ENCODE data around the gene DDIAS. TPM values are rescaled to one million over a fixed set of nuclear protein-coding genes. Genes with fewer than 3 reads are reported as not detected.

Gene DDIAS
- total and polyA plus RNA-seq, 2 donors (not counting 3 experiments of a cell fraction or from before 2014, with no cell fraction given) = 4.5 to 9.2 TPM

DNA sequence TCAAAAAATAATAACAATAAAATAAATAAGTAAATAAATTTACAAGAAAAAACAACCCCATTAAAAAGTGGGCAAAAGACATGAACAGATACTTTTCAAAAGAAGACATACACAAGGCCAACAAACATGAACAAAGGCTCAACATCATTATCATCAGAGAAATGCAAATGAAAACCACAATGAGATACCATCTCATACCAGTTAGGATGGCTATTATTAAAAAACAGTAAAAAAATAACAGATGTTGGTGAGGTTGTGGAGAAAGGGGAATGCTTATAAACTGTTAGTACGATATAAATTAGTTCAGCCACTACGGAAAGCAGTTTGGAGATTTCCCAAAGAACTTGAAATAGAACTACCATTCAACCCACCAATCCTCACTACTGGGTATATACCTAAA is 45.9 kb upstream of the DDIAS start:
- Histone ChIP-seq H3K9me3 (replicated peaks; ENCODE audit: control insufficient read depth, insufficient read depth, low read length) (no peaks in the 10 kb centered on the region), H3K9ac (replicated peaks; ENCODE audit: extremely low read depth, insufficient read depth, low read length) (no peak overlapping the region), H3K36me3 (ENCODE audit: control insufficient read depth in 2 of 2, extremely low read depth in 1 of 2, insufficient read depth in 2 of 2, low read length in 2 of 2) (no peaks in the 10 kb centered on the region), H3K4me1 (ENCODE audit: control insufficient read depth, extremely low read depth, insufficient read depth, low read length) (peaks cover 55% of the 10 kb centered on the region), H3K4me2 (ENCODE audit: insufficient read depth, low read length) (no peak overlapping the region), H3K4me3 (replicated peaks in 1 of 3; ENCODE audit: insufficient read depth in 1 of 3, low read depth in 1 of 3, low read length in 3 of 3) (no peak overlapping the region), H2AFZ (ENCODE audit: low read depth, low read length) (no peak overlapping the region), H3K27ac (ENCODE audit: insufficient read depth, low read depth, low read length) (no peak overlapping the region), H4K20me1 (replicated peaks; ENCODE audit: control insufficient read depth, extremely low read depth, insufficient read depth, low read length) (no peaks in the 10 kb centered on the region), H3K9me1 (replicated peaks; ENCODE audit: control insufficient read depth, extremely low read depth, insufficient read depth, low read length) (no peaks in the 10 kb centered on the region), H3K79me2 (ENCODE audit: control insufficient read depth, insufficient read depth, low read length) (peaks cover 15% of the 10 kb centered on the region), H3K27me3 (ENCODE audit: control insufficient read depth in 2 of 2, insufficient read depth in 2 of 2, low read length in 2 of 2) (no peaks in the 10 kb centered on the region)
- CTCF ChIA-PET = interaction anchor here (1.3 to 6.3 kb wide), 4 partner anchors 11 to 80 kb away, joined by 4 to 46 read pairs (median 8); no protein-coding TSS in a partner anchor
- FAIRE-seq (no peak), DNase-seq (ENCODE audit: low read depth, low spot score) (no peak)
- dilution Hi-C loops (cut with MboI; ENCODE audit: extremely low pct_ligation_motif_present, low sequenced_read_pairs) = no loop called here
- TF ChIP-seq JUN (IDR thresholded peaks at IDR 0.05; ENCODE audit: borderline replicate concordance, insufficient read depth, insufficient read length, low read depth) = no peak
- TF ChIP-seq, protein P1, sequence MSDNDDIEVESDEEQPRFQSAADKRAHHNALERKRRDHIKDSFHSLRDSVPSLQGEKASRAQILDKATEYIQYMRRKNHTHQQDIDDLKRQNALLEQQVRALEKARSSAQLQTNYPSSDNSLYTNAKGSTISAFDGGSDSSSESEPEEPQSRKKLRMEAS (IDR thresholded peaks at IDR 0.05; ENCODE audit: insufficient read depth, insufficient read length) = no peak
- no peak for TF ChIP-seq EZH2 (IDR thresholded peaks at IDR 0.05; ENCODE audit: borderline replicate concordance, low read depth, low read length, severe bottlenecking)
- TF ChIP-seq POLR2A (IDR thresholded peaks at IDR 0.05; ENCODE audit: low read depth, low read length) = no peak
- TF ChIP-seq GATA2 (IDR thresholded peaks at IDR 0.05; ENCODE audit: insufficient read depth, insufficient read length, low read depth, low read length) = no peak
- TF ChIP-seq, protein P2, sequence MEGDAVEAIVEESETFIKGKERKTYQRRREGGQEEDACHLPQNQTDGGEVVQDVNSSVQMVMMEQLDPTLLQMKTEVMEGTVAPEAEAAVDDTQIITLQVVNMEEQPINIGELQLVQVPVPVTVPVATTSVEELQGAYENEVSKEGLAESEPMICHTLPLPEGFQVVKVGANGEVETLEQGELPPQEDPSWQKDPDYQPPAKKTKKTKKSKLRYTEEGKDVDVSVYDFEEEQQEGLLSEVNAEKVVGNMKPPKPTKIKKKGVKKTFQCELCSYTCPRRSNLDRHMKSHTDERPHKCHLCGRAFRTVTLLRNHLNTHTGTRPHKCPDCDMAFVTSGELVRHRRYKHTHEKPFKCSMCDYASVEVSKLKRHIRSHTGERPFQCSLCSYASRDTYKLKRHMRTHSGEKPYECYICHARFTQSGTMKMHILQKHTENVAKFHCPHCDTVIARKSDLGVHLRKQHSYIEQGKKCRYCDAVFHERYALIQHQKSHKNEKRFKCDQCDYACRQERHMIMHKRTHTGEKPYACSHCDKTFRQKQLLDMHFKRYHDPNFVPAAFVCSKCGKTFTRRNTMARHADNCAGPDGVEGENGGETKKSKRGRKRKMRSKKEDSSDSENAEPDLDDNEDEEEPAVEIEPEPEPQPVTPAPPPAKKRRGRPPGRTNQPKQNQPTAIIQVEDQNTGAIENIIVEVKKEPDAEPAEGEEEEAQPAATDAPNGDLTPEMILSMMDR (IDR thresholded peaks at IDR 0.05; ENCODE audit: extremely low read depth in 1 of 2, insufficient read depth in 1 of 2, low read depth in 1 of 2, low read length in 2 of 2) = no peak
- no peak for TF ChIP-seq POLR2AphosphoS5 (IDR thresholded peaks at IDR 0.05; ENCODE audit: insufficient read depth, low read depth, low read length)
- TF ChIP-seq MYC (IDR thresholded peaks at IDR 0.05; ENCODE audit: low read depth, low read length) = no peak
- no peak for TF ChIP-seq FOS (IDR thresholded peaks at IDR 0.05; ENCODE audit: borderline replicate concordance, insufficient read depth, low read length)
- intact Hi-C loops (cut with micrococcal nuclease) = no loop called here
- BruUV-seq (replicated peaks) = no TSS peak
- POLR2A ChIA-PET = no interaction called here
